Subcutaneous adipose tissue (tissue), 4 donors: ENCODE data around the gene PTOV1. TPM values are rescaled to one million over a fixed set of nuclear protein-coding genes. Genes with fewer than 3 reads are reported as not detected.

Source experiments
- total RNA-seq, 4 donors: library from RNA; depleted of rRNA; stranded (reverse); fragments of >200 nt; gene quantifications; one replicate each; pipeline ENCODE4 v1.1.0, GENCODE V29; 2016
- TF ChIP-seq, protein P1 (sequence below): fragments of 450-650 bp; IDR thresholded peaks from one replicate; pipeline ENCODE4 v1.5.1; 2016; ENCODE audit warnings: low read depth, mild to moderate bottlenecking, control low read depth, antibody characterized with exemption, moderate library complexity

Gene PTOV1
- total RNA-seq, 4 donors from 2014 or later = 39.3 to 65.9 (median 44.2) TPM

DNA sequence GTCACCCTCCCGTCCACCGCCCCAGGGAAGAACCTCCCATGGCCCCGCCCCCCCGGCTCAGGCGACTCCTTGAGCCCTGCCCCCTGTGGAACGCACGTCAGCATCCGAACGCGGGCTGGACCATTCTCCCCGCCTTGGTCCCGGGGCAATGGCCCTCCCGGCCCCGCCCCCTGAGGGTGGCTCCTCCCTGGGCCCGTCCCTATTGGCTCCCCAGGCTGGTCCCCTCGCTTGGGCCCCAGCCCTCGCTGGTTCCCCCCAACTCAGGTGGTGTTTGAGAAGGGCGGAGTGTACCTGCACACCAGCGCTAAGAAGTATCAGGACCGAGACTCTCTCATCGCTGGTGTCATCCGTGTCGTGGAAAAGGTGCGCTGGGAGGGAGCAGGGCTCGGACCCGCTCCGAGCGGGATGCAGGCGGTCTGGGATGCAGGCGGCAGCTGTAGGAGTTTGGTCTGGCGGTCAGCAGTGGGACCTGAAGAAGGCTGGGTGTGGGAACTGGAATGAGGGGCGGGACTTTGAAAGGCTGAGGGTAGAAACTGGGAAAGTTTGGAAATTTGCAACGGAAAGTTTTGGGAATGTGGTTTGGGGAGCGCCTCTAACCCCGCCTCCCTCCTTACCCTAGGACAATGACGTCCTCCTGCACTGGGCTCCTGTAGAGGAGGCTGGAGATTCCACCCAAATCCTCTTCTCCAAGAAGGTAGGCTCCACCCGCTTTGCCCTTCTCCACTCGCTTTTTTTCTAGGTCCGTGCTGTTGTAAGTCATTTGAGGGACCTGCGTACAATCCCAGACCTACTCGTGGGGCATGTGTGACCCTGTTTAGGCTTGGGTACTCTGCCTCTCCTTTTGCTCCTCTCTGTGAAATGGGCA is 27.2 kb downstream of the PTOV1 start:
- TF ChIP-seq, protein P1, sequence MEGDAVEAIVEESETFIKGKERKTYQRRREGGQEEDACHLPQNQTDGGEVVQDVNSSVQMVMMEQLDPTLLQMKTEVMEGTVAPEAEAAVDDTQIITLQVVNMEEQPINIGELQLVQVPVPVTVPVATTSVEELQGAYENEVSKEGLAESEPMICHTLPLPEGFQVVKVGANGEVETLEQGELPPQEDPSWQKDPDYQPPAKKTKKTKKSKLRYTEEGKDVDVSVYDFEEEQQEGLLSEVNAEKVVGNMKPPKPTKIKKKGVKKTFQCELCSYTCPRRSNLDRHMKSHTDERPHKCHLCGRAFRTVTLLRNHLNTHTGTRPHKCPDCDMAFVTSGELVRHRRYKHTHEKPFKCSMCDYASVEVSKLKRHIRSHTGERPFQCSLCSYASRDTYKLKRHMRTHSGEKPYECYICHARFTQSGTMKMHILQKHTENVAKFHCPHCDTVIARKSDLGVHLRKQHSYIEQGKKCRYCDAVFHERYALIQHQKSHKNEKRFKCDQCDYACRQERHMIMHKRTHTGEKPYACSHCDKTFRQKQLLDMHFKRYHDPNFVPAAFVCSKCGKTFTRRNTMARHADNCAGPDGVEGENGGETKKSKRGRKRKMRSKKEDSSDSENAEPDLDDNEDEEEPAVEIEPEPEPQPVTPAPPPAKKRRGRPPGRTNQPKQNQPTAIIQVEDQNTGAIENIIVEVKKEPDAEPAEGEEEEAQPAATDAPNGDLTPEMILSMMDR = no peak

DNA sequence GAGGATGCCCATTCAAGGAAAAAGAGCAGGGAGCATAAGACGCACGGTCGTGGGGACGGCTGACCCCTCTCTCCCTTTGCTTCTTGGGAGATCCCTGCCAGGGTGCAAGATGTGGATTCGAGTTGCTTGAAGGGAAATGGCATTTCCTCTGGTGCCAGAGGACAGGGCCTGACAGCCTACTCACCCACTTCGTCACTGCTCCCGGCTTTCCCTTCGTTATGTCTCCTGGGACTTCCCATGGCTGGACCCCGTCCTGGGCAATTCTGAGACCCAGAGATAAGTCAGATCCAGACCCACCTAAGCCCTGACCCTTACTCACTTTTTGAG is 27.7 kb downstream of the PTOV1 start:
- TF ChIP-seq, protein P1 = no peak

DNA sequence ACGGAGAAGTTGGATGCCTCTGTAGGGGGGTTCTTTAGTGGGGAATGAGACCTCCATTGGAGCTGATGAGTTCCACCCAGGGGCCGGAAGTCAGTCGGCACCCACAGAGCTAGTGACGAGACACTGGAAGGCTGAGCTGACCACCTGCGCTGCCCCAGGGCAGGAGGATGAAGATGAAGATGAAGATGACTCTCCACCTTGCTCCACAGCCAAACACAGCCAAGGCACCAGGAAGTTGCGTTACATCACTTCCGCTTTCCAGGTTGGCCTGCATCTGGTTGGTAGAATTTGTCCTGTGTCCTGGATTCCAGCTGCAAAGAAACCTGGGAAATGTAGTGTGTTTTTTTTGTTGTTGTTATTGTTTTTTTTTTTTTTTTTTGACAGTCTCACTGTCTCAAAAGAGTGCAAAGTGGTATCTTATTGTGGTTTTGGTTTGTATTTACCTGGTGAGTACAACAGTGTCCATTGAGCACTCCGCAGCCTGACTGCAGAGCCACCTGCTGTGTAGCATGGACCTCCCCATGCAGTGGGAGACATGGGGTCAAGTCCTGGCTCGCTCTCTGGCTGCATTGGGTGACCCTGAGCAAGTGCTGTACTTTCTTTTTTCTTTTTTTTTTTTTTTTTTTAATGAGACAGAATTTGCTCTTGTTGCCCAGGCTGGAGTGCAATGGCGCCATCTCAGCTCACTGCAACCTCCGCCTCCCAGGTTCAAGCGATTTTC is 28.4 kb downstream of the PTOV1 start:
- TF ChIP-seq, protein P1 = no peak

DNA sequence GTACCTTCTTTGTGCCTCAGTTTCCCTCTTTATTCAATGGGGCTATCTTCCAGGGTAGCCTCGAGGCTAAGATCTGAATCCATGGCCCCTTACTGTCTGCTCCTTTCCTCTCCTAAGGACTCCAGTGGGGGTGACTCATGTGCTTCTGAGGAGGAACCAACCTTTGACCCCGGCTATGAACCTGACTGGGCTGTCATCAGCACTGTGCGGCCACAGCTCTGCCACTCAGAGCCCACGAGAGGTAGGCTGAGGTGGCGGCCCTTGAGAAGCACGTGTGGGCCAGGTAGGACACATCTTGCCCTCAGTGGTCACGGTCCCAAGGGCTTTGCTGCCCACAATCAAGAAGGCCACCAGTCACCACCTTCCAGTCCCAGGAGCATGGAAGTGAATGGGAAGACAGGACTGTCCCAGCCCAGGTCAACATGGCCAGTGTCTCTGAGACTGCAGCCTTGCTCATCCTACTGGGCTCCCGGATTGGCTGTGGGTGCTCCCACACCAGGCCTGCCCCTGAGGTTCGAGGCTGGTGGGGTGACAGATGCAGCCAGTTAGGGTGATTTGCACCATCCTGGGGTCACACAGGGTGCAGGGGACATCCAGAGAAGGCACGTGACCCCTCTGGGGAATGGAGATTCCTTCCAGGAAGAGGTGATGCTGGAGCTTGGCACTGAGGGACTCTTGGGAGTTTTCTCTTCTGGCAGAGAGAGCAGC is 29.4 kb downstream of the PTOV1 start:
- TF ChIP-seq, protein P1 = no peak

DNA sequence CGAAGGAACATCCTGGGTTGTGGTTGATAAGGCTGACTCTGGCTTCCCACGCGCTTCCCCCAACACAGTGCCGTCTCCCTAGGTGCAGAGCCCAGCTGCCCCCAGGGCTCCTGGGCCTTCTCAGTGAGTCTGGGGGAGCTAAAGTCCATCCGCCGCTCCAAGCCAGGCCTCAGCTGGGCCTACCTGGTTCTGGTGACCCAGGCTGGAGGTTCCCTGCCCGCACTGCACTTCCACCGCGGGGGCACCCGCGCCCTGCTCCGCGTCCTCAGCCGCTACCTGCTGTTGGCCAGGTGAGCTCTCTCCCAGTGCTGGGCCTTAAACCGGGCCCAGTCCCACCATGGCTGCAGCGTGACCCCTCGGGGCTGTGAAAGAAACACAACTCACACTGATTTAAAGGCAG is 30.2 kb downstream of the PTOV1 start:
- TF ChIP-seq, protein P1 = no peak

DNA sequence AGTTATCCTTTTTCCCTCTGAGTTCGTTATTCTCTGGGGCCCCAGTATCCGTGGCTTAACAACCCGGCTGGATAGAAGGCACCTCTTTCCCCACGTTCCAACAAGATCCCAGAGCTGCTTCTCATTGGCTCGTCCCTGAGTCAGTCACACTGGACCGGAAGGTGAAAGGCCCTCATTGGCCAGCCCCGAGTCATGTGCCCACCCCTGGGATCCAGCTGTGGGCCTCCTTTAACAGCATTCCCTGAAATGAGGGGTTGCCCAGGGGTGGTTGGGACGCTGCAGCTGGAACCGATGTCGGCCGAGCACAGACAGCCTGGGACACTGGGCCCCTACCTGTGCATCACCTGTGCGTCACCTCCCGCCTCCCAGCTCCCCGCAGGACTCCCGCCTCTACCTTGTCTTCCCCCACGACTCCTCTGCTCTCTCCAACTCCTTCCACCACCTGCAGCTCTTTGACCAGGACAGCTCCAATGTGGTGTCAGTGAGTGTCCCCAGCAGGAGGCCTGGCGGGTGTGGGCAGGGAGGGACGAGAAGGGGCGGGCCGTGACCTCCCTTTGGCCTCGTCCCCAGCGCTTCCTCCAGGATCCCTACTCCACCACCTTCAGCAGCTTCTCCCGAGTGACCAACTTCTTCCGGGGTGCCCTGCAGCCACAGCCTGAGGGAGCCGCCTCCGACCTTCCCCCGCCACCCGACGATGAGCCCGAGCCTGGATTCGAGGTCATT is 30.9 kb downstream of the PTOV1 start:
- TF ChIP-seq, protein P1 = no peak
